Ishikawa (cell line): ENCODE data around the gene RAB11B.

ENCODE experiments used
- CEBPB ChIP-seq: IDR thresholded peaks from 2 replicates; pipeline ENCODE4 v1.6.1; 2012
- CREB1 ChIP-seq: IDR thresholded peaks from 2 replicates; pipeline ENCODE4 v1.6.1; 2012; ENCODE audit warnings: low read depth
- EGR1 ChIP-seq: IDR thresholded peaks from 2 replicates; pipeline ENCODE4 v1.6.1; 2012
- EP300 ChIP-seq: IDR thresholded peaks from 2 replicates; pipeline ENCODE4 v1.6.1; 2012; ENCODE audit warnings: borderline replicate concordance
- FOXM1 ChIP-seq: IDR thresholded peaks from 2 replicates; pipeline ENCODE4 v1.6.1; 2012; ENCODE audit warnings: low read depth, borderline replicate concordance
- MAX ChIP-seq: IDR thresholded peaks from 2 replicates; pipeline ENCODE4 v1.6.1; 2012
- NFIC ChIP-seq: IDR thresholded peaks from 2 replicates; pipeline ENCODE4 v1.6.1; 2012
- RAD21 ChIP-seq: IDR thresholded peaks from 2 replicates; pipeline ENCODE4 v1.6.1; 2012; ENCODE audit warnings: low read depth
- REST ChIP-seq: IDR thresholded peaks from 2 replicates; pipeline ENCODE4 v1.6.1; 2012; ENCODE audit warnings: low read depth, mild to moderate bottlenecking
- TAF1 ChIP-seq: IDR thresholded peaks from 2 replicates; pipeline ENCODE4 v1.6.1; 2012; ENCODE audit warnings: low read depth, mild to moderate bottlenecking
- TCF12 ChIP-seq: IDR thresholded peaks from 2 replicates; pipeline ENCODE4 v1.6.1; 2012; ENCODE audit warnings: low read depth
- TEAD4 ChIP-seq: IDR thresholded peaks from 2 replicates; pipeline ENCODE4 v1.6.1; 2012
- USF1 ChIP-seq: IDR thresholded peaks from 2 replicates; pipeline ENCODE4 v1.6.1; 2012
- YY1 ChIP-seq: IDR thresholded peaks from 2 replicates; pipeline ENCODE4 v1.6.1; 2012; ENCODE audit warnings: low read depth
- ZBTB7A ChIP-seq: IDR thresholded peaks from 2 replicates; pipeline ENCODE4 v1.6.1; 2012; ENCODE audit warnings: low read depth

RAB11B gene

GRCh38 chr19:8426283-8426682 lies 36.1 kb downstream of the RAB11B start:
- no peak for TF ChIP-seq TCF12
- TF ChIP-seq TAF1: no peak

- TF ChIP-seq FOXM1 (no peak), RAD21 (no peak), TCF12 (no peak), CEBPB (no peak), REST (no peak), ZBTB7A (no peak), MAX (no peak), YY1 (no peak), EP300 (no peak), NFIC (no peak), TAF1 (no peak), USF1 (no peak), EGR1 (no peak), TEAD4 (no peak), CREB1 (no peak)
These were observed 38.9 kb downstream of the RAB11B start for GRCh38 chr19:8429044-8429443.

GRCh38 chr19:8429826-8430225 lies 39.7 kb downstream of the RAB11B start:
- no peak for TF ChIP-seq RAD21
- TF ChIP-seq EP300: no peak
- no peak for TF ChIP-seq REST
- TF ChIP-seq FOXM1: no peak
- TF ChIP-seq TAF1: no peak
- no peak for TF ChIP-seq YY1
- no peak for TF ChIP-seq TEAD4
- no peak for TF ChIP-seq CREB1
- no peak for TF ChIP-seq TCF12
- TF ChIP-seq CEBPB: no peak
- no peak for TF ChIP-seq MAX
- no peak for TF ChIP-seq USF1
- TF ChIP-seq ZBTB7A: no peak
- no peak for TF ChIP-seq NFIC

GRCh38 chr19:8430650-8431049 lies 40.5 kb downstream of the RAB11B start:
- TF ChIP-seq MAX (no peak), TCF12 (no peak), ZBTB7A (no peak), NFIC (no peak), USF1 (no peak), YY1 (no peak)

- no peak for TF ChIP-seq RAD21
- TF ChIP-seq TAF1: no peak
- TF ChIP-seq NFIC: no peak
- TF ChIP-seq TEAD4: no peak
- TF ChIP-seq MAX: no peak
- no peak for TF ChIP-seq CEBPB
- no peak for TF ChIP-seq REST
- no peak for TF ChIP-seq EGR1
- no peak for TF ChIP-seq EP300
- TF ChIP-seq USF1: no peak
- no peak for TF ChIP-seq FOXM1
- no peak for TF ChIP-seq TCF12
- TF ChIP-seq CREB1: no peak
- TF ChIP-seq ZBTB7A: no peak
These were observed 48.1 kb downstream of the RAB11B start for GRCh38 chr19:8438236-8438635.
